Measurements from ENCODE around the gene PRSS12. TPM values are rescaled to one million over a fixed set of nuclear protein-coding genes. Genes with fewer than 3 reads are reported as not detected.

PRSS12 gene
- total RNA-seq, 4 donors from 2014 or later = 0.09 to 0.29 TPM; not detected in 2

- intact Hi-C loops (cut with DNase I; ENCODE audit: low total_unique reads) (loop anchor here (10.0 kb wide), 2 partner anchors 305 to 405 kb away; partner anchors contain the start of gene METTL14), in situ Hi-C loops (cut with MboI; ENCODE audit: low sequenced_read_pairs in 4 of 4) (loop anchor here in 2 of 4 donors (25.0 kb wide), 1 partner anchor 407 kb away; the partner anchor contains the start of gene METTL14 (in 2 of the 2))
- H3K9me3 ChIP-seq = no peaks in the 10 kb centered on the region
- H3K4me1 ChIP-seq = peaks cover 23 to 26% of the 10 kb centered on the region in 2 donors
- H3K4me3 ChIP-seq = peak overlapping the region; percentile 68 to 99 (median 88)
- no peak for DNase-seq
- peaks cover 0 to 9% of the 10 kb centered on the region in 2 donors for H3K36me3 ChIP-seq
- H3K27ac ChIP-seq = peak overlapping the region; percentile 91 to 99 (median 98)
- ATAC-seq = no peak
- TF ChIP-seq CTCF (IDR thresholded peaks at IDR 0.05 in 4 of 5, conservative IDR thresholded peaks at IDR 0.05 in 1 of 5) = no peak
- TF ChIP-seq POLR2A (IDR thresholded peaks at IDR 0.05) = no peak
- no peaks in the 10 kb centered on the region for H3K27me3 ChIP-seq
Observed at GRCh38 chr4:118279920-118280432, 72.8 kb downstream of the PRSS12 start.

- Histone ChIP-seq H3K4me3 (peak overlapping the region; percentile 68 to 99 (median 88)), H3K4me1 (peaks cover 23 to 26% of the 10 kb centered on the region in 2 donors), H3K36me3 (peaks cover 0 to 9% of the 10 kb centered on the region in 2 donors), H3K9me3 (no peaks in the 10 kb centered on the region), H3K27ac (peak overlapping the region; percentile 91 to 99 (median 98)), H3K27me3 (no peaks in the 10 kb centered on the region)
- TF ChIP-seq POLR2A (IDR thresholded peaks at IDR 0.05) (no peak), CTCF (IDR thresholded peaks at IDR 0.05 in 4 of 5, conservative IDR thresholded peaks at IDR 0.05 in 1 of 5) (no peak)
- intact Hi-C loops (cut with DNase I; ENCODE audit: low total_unique reads) (loop anchor here (10.0 kb wide), 2 partner anchors 305 to 405 kb away; partner anchors contain the start of gene METTL14), in situ Hi-C loops (cut with MboI; ENCODE audit: low sequenced_read_pairs in 4 of 4) (loop anchor here in 2 of 4 donors (25.0 kb wide), 1 partner anchor 408 kb away; the partner anchor contains the start of gene METTL14 (in 2 of the 2))
- DNase-seq = no peak
- ATAC-seq = no peak
Observed at GRCh38 chr4:118279328-118279727, 73.5 kb downstream of the PRSS12 start.

GRCh38 chr4:118278473-118279274 is 74.1 kb downstream of the PRSS12 start:
- peak; percentile 96 to 97 for DNase-seq
- intact Hi-C loops (cut with DNase I; ENCODE audit: low total_unique reads) = loop anchor here (10.0 kb wide), 2 partner anchors 306 to 406 kb away; partner anchors contain the start of gene METTL14
- TF ChIP-seq CTCF (IDR thresholded peaks at IDR 0.05 in 4 of 5, conservative IDR thresholded peaks at IDR 0.05 in 1 of 5) (no peak), POLR2A (IDR thresholded peaks at IDR 0.05) (peak; percentile 89 to 95)
- Histone ChIP-seq H3K4me3 (peak overlapping the region; percentile 68 to 99 (median 88)), H3K27ac (peak overlapping the region; percentile 91 to 99 (median 98)), H3K36me3 (peaks cover 0 to 9% of the 10 kb centered on the region in 2 donors), H3K27me3 (no peaks in the 10 kb centered on the region), H3K4me1 (peaks cover 23 to 26% of the 10 kb centered on the region in 2 donors), H3K9me3 (no peaks in the 10 kb centered on the region)
- in situ Hi-C loops (cut with MboI; ENCODE audit: low sequenced_read_pairs in 4 of 4) = loop anchor here in 2 of 4 donors (25.0 kb wide), 1 partner anchor 409 kb away; the partner anchor contains the start of gene METTL14 (in 2 of the 2)
- ATAC-seq = peak; percentile 94 to 95

GRCh38 chr4:118277243-118277642 is 75.6 kb downstream of the PRSS12 start:
- Histone ChIP-seq H3K4me3 (no peak overlapping the region), H3K4me1 (peaks cover 21 to 23% of the 10 kb centered on the region in 2 donors), H3K36me3 (peaks cover 0 to 9% of the 10 kb centered on the region in 2 donors), H3K27ac (no peak overlapping the region), H3K27me3 (no peaks in the 10 kb centered on the region), H3K9me3 (no peaks in the 10 kb centered on the region)
- no peak for ATAC-seq
- intact Hi-C loops (cut with DNase I; ENCODE audit: low total_unique reads) (loop anchor here (10.0 kb wide), 2 partner anchors 308 to 408 kb away; partner anchors contain the start of gene METTL14), in situ Hi-C loops (cut with MboI; ENCODE audit: low sequenced_read_pairs in 4 of 4) (loop anchor here in 2 of 4 donors (25.0 kb wide), 1 partner anchor 410 kb away; the partner anchor contains the start of gene METTL14 (in 2 of the 2))
- DNase-seq = no peak
- TF ChIP-seq POLR2A (IDR thresholded peaks at IDR 0.05) (no peak), CTCF (IDR thresholded peaks at IDR 0.05 in 4 of 5, conservative IDR thresholded peaks at IDR 0.05 in 1 of 5) (no peak)
